Daoy (cell line): Measurements from ENCODE around the gene FAM110D. TPM values are rescaled to one million over a fixed set of nuclear protein-coding genes. Genes with fewer than 3 reads are reported as not detected.

Experiments
- DNase-seq: peaks from one replicate; pipeline ENCODE4 v3.0.0-alpha.2; 2015; ENCODE audit warnings: low read depth
- total RNA-seq: library from RNA; depleted of rRNA; stranded (reverse); fragments of >200 nt; shearing (Covaris generic); gene quantifications from 2 replicates; pipeline ENCODE4 v1.2.3, GENCODE V29; 2014; rRNA removed

FAM110D gene
- total RNA-seq, 1 experiment from 2014 or later, result 0.51 TPM

GRCh38 chr1:26189331-26189730 lies 30.5 kb downstream of the FAM110D start:
- DNase-seq, result no peak

GRCh38 chr1:26189751-26190275 lies 30.9 kb downstream of the FAM110D start:
- DNase-seq, result no peak

- DNase-seq, result peak; percentile 43
Measured at GRCh38 chr1:26190373-26190987, 31.6 kb downstream of the FAM110D start, which contains the start of gene CATSPER4. TSS of gene CATSPER4 (plus strand) at chr1:26190602. CDS start at chr1:26190628, 26 bp downstream.

GRCh38 chr1:26191739-26192138 lies 32.9 kb downstream of the FAM110D start:
- no peak for DNase-seq

GRCh38 chr1:26195805-26196204 lies 36.9 kb downstream of the FAM110D start:
- no peak for DNase-seq

GRCh38 chr1:26197301-26197700 lies 38.4 kb downstream of the FAM110D start:
- no peak for DNase-seq

- no peak for DNase-seq
Measured at GRCh38 chr1:26197813-26198212, 38.9 kb downstream of the FAM110D start.

- no peak for DNase-seq
Measured at GRCh38 chr1:26200413-26200812, 41.5 kb downstream of the FAM110D start.

GRCh38 chr1:26203642-26204318 lies 44.9 kb downstream of the FAM110D start:
- no peak for DNase-seq

GRCh38 chr1:26210147-26210870 lies 51.4 kb downstream of the FAM110D start:
- no peak for DNase-seq

GRCh38 chr1:26212726-26213125 lies 53.8 kb downstream of the FAM110D start:
- no peak for DNase-seq

GRCh38 chr1:26213335-26213905 lies 54.5 kb downstream of the FAM110D start:
- DNase-seq, result no peak

Other genes starting within 250 kb of the FAM110D start
- 7.7 and 9.0 TPM in 2 replicates for gene PAFAH2, start 161.0 kb upstream of the FAM110D start, total RNA-seq
- gene EXTL1, start 137.3 kb upstream of the FAM110D start, total RNA-seq, result 0.06 and 0.15 TPM in 2 replicates
- 0.18 TPM in 1 of 2 replicates, not detected in the other for gene SLC30A2, start 113.0 kb upstream of the FAM110D start, total RNA-seq
- not detected in 2 replicates for gene TRIM63, start 91.4 kb upstream of the FAM110D start, total RNA-seq
- 9.4 and 12.2 TPM in 2 replicates for gene PDIK1L, start 47.3 kb upstream of the FAM110D start, total RNA-seq
- gene C1orf232, start 9.9 kb downstream of the FAM110D start, total RNA-seq, result not detected in 2 replicates
- 14.5 and 39.7 TPM in 2 replicates for gene ZNF593, start 10.8 kb downstream of the FAM110D start, total RNA-seq
- not detected in 2 replicates for gene ZNF593OS, start 12.8 kb downstream of the FAM110D start, total RNA-seq
- gene CNKSR1, start 18.4 kb downstream of the FAM110D start, total RNA-seq, result 1.3 TPM in 2 replicates
- gene CATSPER4, start 31.5 kb downstream of the FAM110D start, total RNA-seq, result not detected in 2 replicates
- gene CEP85, start 75.1 kb downstream of the FAM110D start, total RNA-seq, result 27.4 and 34.5 TPM in 2 replicates
- 50.6 and 66.8 TPM in 2 replicates for gene SH3BGRL3, start 121.0 kb downstream of the FAM110D start, total RNA-seq
- 6.0 and 9.0 TPM in 2 replicates for gene UBXN11, start 147.6 kb downstream of the FAM110D start, total RNA-seq
- not detected in 2 replicates for gene CD52, start 158.9 kb downstream of the FAM110D start, total RNA-seq
- 0.34 and 0.51 TPM in 2 replicates for gene CRYBG2, start 195.1 kb downstream of the FAM110D start, total RNA-seq
- not detected in 2 replicates for gene ZNF683, start 213.7 kb downstream of the FAM110D start, total RNA-seq